Cardiac fibroblast (primary cell): Measurements from ENCODE around the gene RTN1.

Experiments used
- DNase-seq, 2 donors: peaks; one replicate each; pipeline versions ENCODE4 v3.0.0 to v3.0.0-alpha.2; 2010; ENCODE audit warnings: low read depth in 2 of 2
- H3K4me3 ChIP-seq, 2 donors: replicated peaks in 1 of 2; 1 replicate in 1 of 2; 2 replicates in 1 of 2; pipeline ENCODE4 v1.5.1; 2011; ENCODE audit warnings: low read depth in 2 of 2, low read length in 2 of 2, mild to moderate bottlenecking in 2 of 2, moderate library complexity in 1 of 2
- TF ChIP-seq, protein P1 (sequence below): IDR thresholded peaks from one replicate; pipeline ENCODE4 v1.5.1; 2011; ENCODE audit warnings: low read depth, mild to moderate bottlenecking, low read length, inconsistent platforms

RTN1 gene

DNA sequence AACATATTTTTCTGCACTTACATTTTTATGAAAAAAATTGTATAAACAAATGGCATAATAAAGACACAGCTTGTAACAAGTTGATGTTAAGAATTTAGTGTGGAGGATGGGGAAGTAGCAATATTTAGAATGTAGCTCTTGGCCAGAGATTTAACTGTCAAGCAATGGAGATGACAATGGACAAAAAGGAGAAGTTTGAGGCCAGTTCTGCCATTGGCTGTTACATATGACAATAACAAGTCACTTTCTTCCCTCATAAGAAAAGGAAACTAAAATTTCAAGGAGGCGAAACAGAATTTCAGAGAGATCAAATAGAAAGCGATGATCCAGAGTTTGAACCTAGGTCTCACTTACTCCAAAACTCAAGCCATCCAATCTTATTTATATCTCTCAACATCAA is 171.1 kb downstream of the RTN1 start:
- no peak for DNase-seq
- H3K4me3 ChIP-seq, result no peak overlapping the region
- TF ChIP-seq, protein P1, sequence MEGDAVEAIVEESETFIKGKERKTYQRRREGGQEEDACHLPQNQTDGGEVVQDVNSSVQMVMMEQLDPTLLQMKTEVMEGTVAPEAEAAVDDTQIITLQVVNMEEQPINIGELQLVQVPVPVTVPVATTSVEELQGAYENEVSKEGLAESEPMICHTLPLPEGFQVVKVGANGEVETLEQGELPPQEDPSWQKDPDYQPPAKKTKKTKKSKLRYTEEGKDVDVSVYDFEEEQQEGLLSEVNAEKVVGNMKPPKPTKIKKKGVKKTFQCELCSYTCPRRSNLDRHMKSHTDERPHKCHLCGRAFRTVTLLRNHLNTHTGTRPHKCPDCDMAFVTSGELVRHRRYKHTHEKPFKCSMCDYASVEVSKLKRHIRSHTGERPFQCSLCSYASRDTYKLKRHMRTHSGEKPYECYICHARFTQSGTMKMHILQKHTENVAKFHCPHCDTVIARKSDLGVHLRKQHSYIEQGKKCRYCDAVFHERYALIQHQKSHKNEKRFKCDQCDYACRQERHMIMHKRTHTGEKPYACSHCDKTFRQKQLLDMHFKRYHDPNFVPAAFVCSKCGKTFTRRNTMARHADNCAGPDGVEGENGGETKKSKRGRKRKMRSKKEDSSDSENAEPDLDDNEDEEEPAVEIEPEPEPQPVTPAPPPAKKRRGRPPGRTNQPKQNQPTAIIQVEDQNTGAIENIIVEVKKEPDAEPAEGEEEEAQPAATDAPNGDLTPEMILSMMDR, result no peak

- no peak overlapping the region for H3K4me3 ChIP-seq
- TF ChIP-seq, protein P1, result no peak
- DNase-seq, result peak; percentile 67 to 79
Observed at GRCh38 chr14:59698793-59699192, 171.8 kb downstream of the RTN1 start.

GRCh38 chr14:59695198-59695597 is 175.4 kb downstream of the RTN1 start:
- TF ChIP-seq, protein P1, result no peak
- no peak overlapping the region for H3K4me3 ChIP-seq
- DNase-seq, result peak in 1 of 2 donors; percentile 18

DNA sequence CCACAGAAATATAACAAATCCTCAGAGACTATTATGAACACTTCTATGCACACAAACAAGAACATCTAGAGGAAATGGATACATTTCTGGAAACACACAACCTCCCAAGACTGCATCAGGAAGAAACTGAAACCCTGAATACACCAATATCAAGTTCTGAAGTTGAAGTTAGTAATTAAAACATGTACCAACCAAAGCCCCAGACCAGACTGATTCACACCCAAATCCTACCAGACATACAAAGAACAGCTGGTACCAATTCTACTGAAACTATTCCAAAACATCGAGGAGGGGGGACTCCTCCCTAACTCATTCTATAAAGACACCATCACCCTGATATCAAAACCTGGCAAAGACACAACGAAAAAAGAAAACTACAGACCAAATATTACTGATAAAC is 179.3 kb downstream of the RTN1 start:
- no peak for DNase-seq
- TF ChIP-seq, protein P1, result no peak
- H3K4me3 ChIP-seq, result no peak overlapping the region

DNA sequence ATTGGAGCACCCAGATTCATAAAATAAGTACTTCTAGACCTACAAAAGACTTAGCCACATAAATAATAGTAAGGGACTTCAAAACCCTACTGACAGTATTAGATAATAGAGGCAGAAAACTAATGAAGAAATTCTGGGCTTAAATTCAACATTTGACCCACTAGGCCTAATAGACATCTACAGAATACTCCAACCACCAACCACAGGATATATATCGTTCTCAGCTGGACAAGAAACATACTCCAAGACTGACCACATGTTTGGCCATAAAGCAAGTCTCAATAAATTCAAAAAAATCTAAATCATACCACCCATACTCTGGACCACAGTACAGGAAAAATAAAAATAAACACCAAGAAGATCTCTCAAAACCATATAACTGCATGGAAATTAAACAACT is 180.2 kb downstream of the RTN1 start:
- TF ChIP-seq, protein P1, result no peak
- no peak for DNase-seq

GRCh38 chr14:59688224-59689170 is 182.1 kb downstream of the RTN1 start:
- TF ChIP-seq, protein P1, result peak; percentile 93
- DNase-seq, result peak; percentile 66 to 70
- H3K4me3 ChIP-seq, result no peak overlapping the region

More for the DNA sequence above, 180.2 kb downstream of the RTN1 start:
- no peak overlapping the region for H3K4me3 ChIP-seq
